Omental fat pad (tissue), 4 donors: ENCODE data around the gene MELTF. TPM values are rescaled to one million over a fixed set of nuclear protein-coding genes. Genes with fewer than 3 reads are reported as not detected.
A peak's percentile ranks its signal among the peaks of the same experiment; 100 is the strongest.

ENCODE experiments used
- ATAC-seq: fragments of 150-250 bp; one replicate; pipeline ENCODE4 v1.9.1; 2016; ENCODE audit warnings: mild to moderate bottlenecking, moderate library complexity; ENCODE audit not compliant: low FRiP score
- DNase-seq: peaks from one replicate; pipeline ENCODE4 v3.0.0-alpha.2; 2019; ENCODE audit warnings: low spot score
- total RNA-seq, 4 donors: library from RNA; depleted of rRNA; stranded (reverse); fragments of >200 nt; gene quantifications; one replicate each; pipeline ENCODE4 v1.1.0, GENCODE V29; 2016
- TF ChIP-seq, protein P1 (sequence below), 3 donors: fragments of 450-650 bp; IDR thresholded peaks; one replicate each; pipeline ENCODE4 v1.5.1; 2016 to 2017; ENCODE audit warnings: antibody characterized with exemption in 3 of 3, mild to moderate bottlenecking in 3 of 3, moderate library complexity in 2 of 3

The MELTF gene
- total RNA-seq, 4 donors from 2014 or later: 8.3 to 39.3 (median 27.2) TPM

- TF ChIP-seq, protein P1, sequence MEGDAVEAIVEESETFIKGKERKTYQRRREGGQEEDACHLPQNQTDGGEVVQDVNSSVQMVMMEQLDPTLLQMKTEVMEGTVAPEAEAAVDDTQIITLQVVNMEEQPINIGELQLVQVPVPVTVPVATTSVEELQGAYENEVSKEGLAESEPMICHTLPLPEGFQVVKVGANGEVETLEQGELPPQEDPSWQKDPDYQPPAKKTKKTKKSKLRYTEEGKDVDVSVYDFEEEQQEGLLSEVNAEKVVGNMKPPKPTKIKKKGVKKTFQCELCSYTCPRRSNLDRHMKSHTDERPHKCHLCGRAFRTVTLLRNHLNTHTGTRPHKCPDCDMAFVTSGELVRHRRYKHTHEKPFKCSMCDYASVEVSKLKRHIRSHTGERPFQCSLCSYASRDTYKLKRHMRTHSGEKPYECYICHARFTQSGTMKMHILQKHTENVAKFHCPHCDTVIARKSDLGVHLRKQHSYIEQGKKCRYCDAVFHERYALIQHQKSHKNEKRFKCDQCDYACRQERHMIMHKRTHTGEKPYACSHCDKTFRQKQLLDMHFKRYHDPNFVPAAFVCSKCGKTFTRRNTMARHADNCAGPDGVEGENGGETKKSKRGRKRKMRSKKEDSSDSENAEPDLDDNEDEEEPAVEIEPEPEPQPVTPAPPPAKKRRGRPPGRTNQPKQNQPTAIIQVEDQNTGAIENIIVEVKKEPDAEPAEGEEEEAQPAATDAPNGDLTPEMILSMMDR (IDR thresholded peaks at IDR 0.05): no peak
- DNase-seq (no peak), ATAC-seq (no peak)
Observed at GRCh38 chr3:196996454-196997265, 33.0 kb downstream of the MELTF start.

- no peak for ATAC-seq
- no peak for DNase-seq
- TF ChIP-seq, protein P1 (IDR thresholded peaks at IDR 0.05): no peak
Observed at GRCh38 chr3:196995646-196996355, 33.8 kb downstream of the MELTF start.

DNA sequence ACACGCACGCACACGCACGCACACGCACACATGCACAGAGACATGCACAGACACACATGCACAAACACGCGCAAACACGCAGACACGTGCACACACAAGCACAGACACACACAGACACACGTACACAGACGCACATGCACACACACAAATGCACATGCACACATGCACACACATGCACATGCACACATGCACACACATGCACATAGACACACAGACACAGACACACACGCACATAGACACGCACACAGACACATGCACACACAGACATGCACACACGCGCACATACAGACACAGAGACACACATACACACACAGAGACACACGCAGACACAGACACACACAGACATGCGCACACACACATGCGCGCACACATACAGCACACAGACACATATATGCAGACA is 34.6 kb downstream of the MELTF start:
- ATAC-seq (no peak), DNase-seq (no peak)
- TF ChIP-seq, protein P1 (IDR thresholded peaks at IDR 0.05): no peak

GRCh38 chr3:196994056-196994455 is 35.6 kb downstream of the MELTF start:
- peak; percentile 7 for DNase-seq
- TF ChIP-seq, protein P1 (IDR thresholded peaks at IDR 0.05): no peak
- ATAC-seq: no peak

- TF ChIP-seq, protein P1 (IDR thresholded peaks at IDR 0.05): no peak
- no peak for DNase-seq
- ATAC-seq: no peak
Observed at GRCh38 chr3:196992461-196993065, 37.1 kb downstream of the MELTF start.

DNA sequence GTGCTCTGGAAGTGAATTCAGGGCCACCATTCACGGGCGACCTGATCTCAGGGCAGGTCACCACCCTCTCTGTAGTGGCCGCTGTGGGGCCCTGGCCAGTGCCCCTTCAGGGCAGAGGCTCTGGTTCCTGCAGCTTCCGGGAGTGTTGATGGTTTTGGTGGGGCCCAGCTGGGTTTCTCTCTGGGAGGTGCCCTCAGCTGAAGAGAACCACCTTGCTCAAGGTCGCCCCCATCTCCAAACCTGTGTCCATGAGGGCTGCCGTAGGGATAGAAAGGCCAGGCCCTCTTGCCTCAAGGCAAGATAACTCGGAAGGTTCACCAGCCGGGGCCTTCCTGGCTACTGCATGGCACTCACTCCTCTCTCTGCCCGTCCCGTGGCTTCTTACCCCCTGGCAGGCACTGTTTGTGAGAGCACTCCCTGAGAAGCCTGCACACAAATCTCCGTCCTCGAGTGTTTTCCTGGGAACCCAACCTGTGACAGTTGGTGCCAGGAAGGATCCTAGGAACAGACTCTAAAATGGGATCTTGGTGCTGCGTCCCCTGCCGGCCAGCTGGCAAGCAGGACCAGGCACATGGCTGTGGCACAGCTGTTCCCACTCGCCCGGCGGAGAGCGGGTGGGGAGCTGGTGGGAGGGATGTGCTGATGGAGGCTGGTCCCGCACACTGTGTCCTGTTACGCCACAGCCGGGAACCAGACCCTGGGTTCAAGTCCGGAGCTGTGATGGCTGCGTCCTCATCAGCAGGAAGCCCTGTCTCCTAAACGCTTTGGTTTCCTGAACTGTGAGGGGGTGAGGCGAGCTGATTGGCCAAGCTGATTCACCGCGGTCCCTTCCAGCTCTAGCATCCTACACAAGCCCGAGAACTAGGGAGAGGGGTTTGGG is 37.8 kb downstream of the MELTF start:
- DNase-seq (no peak), ATAC-seq (no peak)
- TF ChIP-seq, protein P1 (IDR thresholded peaks at IDR 0.05): no peak
